Uterus (tissue), 2 donors: Measurements from ENCODE around the gene KRTAP10-10.

Source experiments
- POLR2A ChIP-seq, 2 donors: fragments of 450-650 bp; IDR thresholded peaks; one replicate each; pipeline ENCODE4 v1.6.1; 2016; ENCODE audit warnings: antibody characterized with exemption in 2 of 2, mild to moderate bottlenecking in 1 of 2, moderate library complexity in 1 of 2
- TF ChIP-seq, protein P1 (sequence below), 4 experiments: fragments of 200-600 bp in 2 of 4; fragments of 450-650 bp in 2 of 4; sonication (generic) in 2 of 4; IDR thresholded peaks; one replicate each; pipeline ENCODE4 v1.5.1; 2016 to 2019; ENCODE audit warnings: antibody characterized with exemption in 4 of 4, mild to moderate bottlenecking in 2 of 4, moderate library complexity in 1 of 4

GRCh38 chr21:44612669-44613229, 24.4 kb upstream of the KRTAP10-10 start:
- TF ChIP-seq, protein P1, sequence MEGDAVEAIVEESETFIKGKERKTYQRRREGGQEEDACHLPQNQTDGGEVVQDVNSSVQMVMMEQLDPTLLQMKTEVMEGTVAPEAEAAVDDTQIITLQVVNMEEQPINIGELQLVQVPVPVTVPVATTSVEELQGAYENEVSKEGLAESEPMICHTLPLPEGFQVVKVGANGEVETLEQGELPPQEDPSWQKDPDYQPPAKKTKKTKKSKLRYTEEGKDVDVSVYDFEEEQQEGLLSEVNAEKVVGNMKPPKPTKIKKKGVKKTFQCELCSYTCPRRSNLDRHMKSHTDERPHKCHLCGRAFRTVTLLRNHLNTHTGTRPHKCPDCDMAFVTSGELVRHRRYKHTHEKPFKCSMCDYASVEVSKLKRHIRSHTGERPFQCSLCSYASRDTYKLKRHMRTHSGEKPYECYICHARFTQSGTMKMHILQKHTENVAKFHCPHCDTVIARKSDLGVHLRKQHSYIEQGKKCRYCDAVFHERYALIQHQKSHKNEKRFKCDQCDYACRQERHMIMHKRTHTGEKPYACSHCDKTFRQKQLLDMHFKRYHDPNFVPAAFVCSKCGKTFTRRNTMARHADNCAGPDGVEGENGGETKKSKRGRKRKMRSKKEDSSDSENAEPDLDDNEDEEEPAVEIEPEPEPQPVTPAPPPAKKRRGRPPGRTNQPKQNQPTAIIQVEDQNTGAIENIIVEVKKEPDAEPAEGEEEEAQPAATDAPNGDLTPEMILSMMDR (IDR thresholded peaks at IDR 0.05), result no peak
- no peak for TF ChIP-seq POLR2A (IDR thresholded peaks at IDR 0.05)
